ENCODE results near the gene SYS1. TPM values are rescaled to one million over a fixed set of nuclear protein-coding genes. Genes with fewer than 3 reads are reported as not detected.

SYS1 gene
- total and polyA plus RNA-seq, 2 donors (not counting 1 experiment from before 2014, with no cell fraction given) = 25.3 to 57.7 TPM

- DNase-seq = no peak
- ChIA-PET POLR2A (no interaction called here), CTCF (interaction anchor here (1.0 to 3.2 kb wide), 2 partner anchors 14 to 50 kb away, joined by 3 to 15 read pairs; no protein-coding TSS in a partner anchor)
Measured at GRCh38 chr20:45387274-45387673, 24.3 kb downstream of the SYS1 start.

GRCh38 chr20:45390931-45391330, 28.0 kb downstream of the SYS1 start:
- Mint-ChIP-seq H3K4me1 (peaks cover 9% of the 10 kb centered on the region), H3K4me3 (no peak overlapping the region), H3K9me3 (ENCODE audit: insufficient read depth) (no peaks in the 10 kb centered on the region), H3K27ac (no peak overlapping the region), H3K27me3 (no peaks in the 10 kb centered on the region)
- Histone ChIP-seq H3K36me3 (replicated peaks in 1 of 2; ENCODE audit: control extremely low read depth in 1 of 2, control insufficient read depth in 1 of 2, extremely low read depth in 1 of 2, insufficient read depth in 2 of 2, low read length in 1 of 2) (peaks cover 0 to 6% of the 10 kb centered on the region in 2 experiments), H3K4me3 (ENCODE audit: control extremely low read depth in 1 of 5, extremely low read depth in 1 of 5, insufficient read depth in 1 of 5, low read depth in 2 of 5, low read length in 4 of 5) (no peak overlapping the region), H3K9me3 (ENCODE audit: control extremely low read depth in 1 of 3, control insufficient read depth in 2 of 3, insufficient read depth in 1 of 3, low read length in 2 of 3) (peaks cover 0 to 3% (median 0%) of the 10 kb centered on the region in 3 donors), H3K27ac (ENCODE audit: low read length in 2 of 2) (no peak overlapping the region), H2AFZ (ENCODE audit: insufficient read depth, low read depth, low read length, poor library complexity, severe bottlenecking) (no peak overlapping the region), H4K20me1 (ENCODE audit: control insufficient read depth, insufficient read depth, low read length, poor library complexity, severe bottlenecking) (no peaks in the 10 kb centered on the region), H3K4me1 (ENCODE audit: control insufficient read depth in 2 of 2, insufficient read depth in 2 of 2, low read length in 2 of 2) (no peaks in the 10 kb centered on the region), H3K9ac (ENCODE audit: low read length) (no peak overlapping the region), H3K27me3 (replicated peaks in 1 of 4; ENCODE audit: control extremely low read depth in 1 of 4, control insufficient read depth in 3 of 4, insufficient read depth in 4 of 4, low read length in 3 of 4) (no peaks in the 10 kb centered on the region), H3K4me2 (replicated peaks; ENCODE audit: low read depth, low read length, poor library complexity, severe bottlenecking) (no peak overlapping the region), H3K79me2 (ENCODE audit: control insufficient read depth, insufficient read depth, low read length) (peaks cover 27% of the 10 kb centered on the region)
- no peak for ATAC-seq (ENCODE audit: low read depth)
- TF ChIP-seq EZH2 (IDR thresholded peaks at IDR 0.05; ENCODE audit: borderline replicate concordance, insufficient read depth, low read depth, low read length, poor library complexity, severe bottlenecking) (no peak), CTCF (IDR thresholded peaks at IDR 0.05) (no peak)
- CTCF ChIA-PET = interaction anchor here (1.3 kb wide), 1 partner anchor 22 kb away, joined by 3 read pairs; no protein-coding TSS in a partner anchor
- WGBS (ENCODE audit: insufficient coverage) = no CpG with 5 or more reads among the region's 2 CpGs
- POLR2A ChIA-PET = no interaction called here
- no peak for DNase-seq
- intact Hi-C loops (cut with micrococcal nuclease) = no loop called here

More at GRCh38 chr20:45387274-45387673, 24.3 kb downstream of the SYS1 start:
- intact Hi-C loops (cut with micrococcal nuclease) = no loop called here
- no peaks in the 10 kb centered on the region for H3K9me3 Mint-ChIP-seq (ENCODE audit: insufficient read depth)
- H3K4me2 ChIP-seq (replicated peaks; ENCODE audit: low read depth, low read length, poor library complexity, severe bottlenecking) = no peak overlapping the region
- no peak overlapping the region for H3K27ac Mint-ChIP-seq
- no peak overlapping the region for H3K27ac ChIP-seq (ENCODE audit: low read length in 2 of 2)
- no peak overlapping the region for H3K9ac ChIP-seq (ENCODE audit: low read length)
- no peak overlapping the region for H3K4me3 ChIP-seq (ENCODE audit: control extremely low read depth in 1 of 5, extremely low read depth in 1 of 5, insufficient read depth in 1 of 5, low read depth in 2 of 5, low read length in 4 of 5)
- H3K27me3 ChIP-seq (replicated peaks in 1 of 4; ENCODE audit: control extremely low read depth in 1 of 4, control insufficient read depth in 3 of 4, insufficient read depth in 4 of 4, low read length in 3 of 4) = no peaks in the 10 kb centered on the region
- H3K9me3 ChIP-seq (ENCODE audit: control extremely low read depth in 1 of 3, control insufficient read depth in 2 of 3, insufficient read depth in 1 of 3, low read length in 2 of 3) = peaks cover 0 to 3% (median 0%) of the 10 kb centered on the region in 3 donors
- WGBS (ENCODE audit: insufficient coverage) = no CpG with 5 or more reads among the region's 1 CpG
- H3K79me2 ChIP-seq (ENCODE audit: control insufficient read depth, insufficient read depth, low read length) = peaks cover 9% of the 10 kb centered on the region
- H3K4me3 Mint-ChIP-seq = no peak overlapping the region
- H2AFZ ChIP-seq (ENCODE audit: insufficient read depth, low read depth, low read length, poor library complexity, severe bottlenecking) = no peak overlapping the region
- H3K4me1 ChIP-seq (ENCODE audit: control insufficient read depth in 2 of 2, insufficient read depth in 2 of 2, low read length in 2 of 2) = no peaks in the 10 kb centered on the region
- peaks cover 9% of the 10 kb centered on the region for H3K4me1 Mint-ChIP-seq
- H4K20me1 ChIP-seq (ENCODE audit: control insufficient read depth, insufficient read depth, low read length, poor library complexity, severe bottlenecking) = no peaks in the 10 kb centered on the region
- ATAC-seq (ENCODE audit: low read depth) = no peak
- H3K36me3 ChIP-seq (replicated peaks in 1 of 2; ENCODE audit: control extremely low read depth in 1 of 2, control insufficient read depth in 1 of 2, extremely low read depth in 1 of 2, insufficient read depth in 2 of 2, low read length in 1 of 2) = peaks cover 0 to 2% of the 10 kb centered on the region in 2 experiments
- no peaks in the 10 kb centered on the region for H3K27me3 Mint-ChIP-seq
- no peak for TF ChIP-seq CTCF (IDR thresholded peaks at IDR 0.05)

Data from B cell (primary cell).